H1 (cell line): Measurements from ENCODE around the gene ALDH1B1. TPM values are rescaled to one million over a fixed set of nuclear protein-coding genes. Genes with fewer than 3 reads are reported as not detected.

Experiments
- CTCF ChIA-PET: fragments of 300-600 bp; sonication (Branson Sonifier 250); formaldehyde crosslinking; loops from one replicate; lab custom pipeline; 2021; ENCODE audit not compliant: partially characterized antibody; lab: Charles Lee
- POLR2A ChIA-PET: fragments of 300-600 bp; sonication (Branson Sonifier 250); formaldehyde crosslinking; loops from one replicate; lab custom pipeline; 2021; ENCODE audit warnings: inconsistent platforms; ENCODE audit not compliant: partially characterized antibody; lab: Charles Lee
- DNase-seq, 2 experiments: peaks; one replicate each; pipeline versions ENCODE4 v3.0.0 to v3.0.0-alpha.2; 2010 to 2022; ENCODE audit warnings: low spot score in 2 of 2, low read depth in 1 of 2, mixed read lengths in 1 of 2
- FAIRE-seq: peaks from 2 replicates; lab custom pipeline; 2011; peaks lifted over from hg19 to GRCh38; lab: Jason Lieb, UNC
- H2AFZ ChIP-seq: 2 replicates; pipeline ENCODE4 v1.8.1; 2012; ENCODE audit warnings: low read length, inconsistent platforms
- H2AK5ac ChIP-seq: 2 replicates; pipeline ENCODE4 v1.6.1; 2013; ENCODE audit warnings: low read depth, low read length
- H2BK120ac ChIP-seq: replicated peaks from 2 replicates; pipeline ENCODE3; 2013; ENCODE audit warnings: low read depth, low read length, inconsistent platforms
- H2BK12ac ChIP-seq: 2 replicates; pipeline ENCODE4 v1.6.1; 2013; ENCODE audit warnings: low read depth, low read length
- H2BK15ac ChIP-seq: 2 replicates; pipeline ENCODE4 v1.6.1; 2013; ENCODE audit warnings: low read length
- H2BK20ac ChIP-seq: 2 replicates; pipeline ENCODE4 v1.6.1; 2013; ENCODE audit warnings: low read length
- H2BK5ac ChIP-seq: 2 replicates; pipeline ENCODE4 v1.6.1; 2013; ENCODE audit warnings: low read depth, low read length
- H3K14ac ChIP-seq: 2 replicates; pipeline ENCODE4 v1.6.1; 2013; ENCODE audit warnings: inconsistent platforms; ENCODE audit not compliant: insufficient read length
- H3K18ac ChIP-seq: 2 replicates; pipeline ENCODE4 v1.6.1; 2013; ENCODE audit warnings: low read length; ENCODE audit errors: extremely low read depth
- H3K23ac ChIP-seq: 2 replicates; pipeline ENCODE4 v1.6.1; 2013; ENCODE audit warnings: inconsistent platforms; ENCODE audit not compliant: insufficient read length
- H3K23me2 ChIP-seq: 2 replicates; pipeline ENCODE4 v1.6.1; 2013; ENCODE audit warnings: low read depth, low read length
- H3K27ac ChIP-seq: 2 replicates; pipeline ENCODE4 v1.6.1; 2011; ENCODE audit warnings: low read depth, low read length, inconsistent platforms
- H3K27me3 ChIP-seq, 4 experiments: replicated peaks in 1 of 4; 1 replicate in 1 of 4; 2 replicates in 3 of 4; pipeline versions ENCODE4 v1.6.1 to v1.8.1; 2011 to 2013; ENCODE audit warnings: low read length in 3 of 4, mild to moderate bottlenecking in 3 of 4, inconsistent platforms in 2 of 4, mixed read lengths in 2 of 4, moderate library complexity in 1 of 4; ENCODE audit not compliant: control insufficient read depth in 3 of 4, insufficient read depth in 3 of 4; ENCODE audit errors: extremely low read depth in 1 of 4
- H3K36me3 ChIP-seq, 4 experiments: 2 replicates each; pipeline versions ENCODE4 v1.6.1 to v1.8.1; 2011 to 2013; ENCODE audit warnings: mild to moderate bottlenecking in 4 of 4, low read length in 3 of 4, moderate library complexity in 2 of 4, control low read depth in 1 of 4, inconsistent platforms in 1 of 4; ENCODE audit not compliant: insufficient read depth in 4 of 4, control insufficient read depth in 2 of 4
- H3K4ac ChIP-seq: replicated peaks from 2 replicates; pipeline ENCODE3; 2013; ENCODE audit warnings: low read length, low read depth, mixed read lengths, inconsistent platforms; ENCODE audit not compliant: insufficient read length
- H3K4me1 ChIP-seq, 4 experiments: replicated peaks in 1 of 4; 1 replicate in 1 of 4; 2 replicates in 3 of 4; pipeline versions ENCODE4 v1.6.1 to v1.8.1; 2011 to 2013; ENCODE audit warnings: low read length in 3 of 4, inconsistent platforms in 2 of 4, mixed read lengths in 1 of 4; ENCODE audit not compliant: insufficient read depth in 4 of 4, control insufficient read depth in 3 of 4
- H3K4me2 ChIP-seq, 2 experiments: 2 replicates each; pipeline versions ENCODE4 v1.6.1 to v1.8.1; 2011 to 2013; ENCODE audit warnings: low read depth in 2 of 2, low read length in 2 of 2, control low read depth in 1 of 2, inconsistent platforms in 1 of 2, mild to moderate bottlenecking in 1 of 2; ENCODE audit not compliant: insufficient read depth in 1 of 2
- H3K4me3 ChIP-seq, 4 experiments: fragments of 200-600, 300-600 bp in 1 of 4; sonication (generic), shearing (Covaris generic), sonication (Bioruptor Twin) in 1 of 4; 2 replicates each; pipeline versions ENCODE4 v1.5.1 to v1.8.1; 2011 to 2016; ENCODE audit warnings: low read length in 4 of 4, low read depth in 3 of 4, control low read depth in 2 of 4, inconsistent platforms in 2 of 4, mild to moderate bottlenecking in 2 of 4, mixed read lengths in 1 of 4, moderate library complexity in 1 of 4; ENCODE audit not compliant: insufficient read depth in 2 of 4; ENCODE audit errors: extremely low read depth in 1 of 4
- H3K56ac ChIP-seq: replicated peaks from 2 replicates; pipeline ENCODE3; 2013; ENCODE audit warnings: low read depth, mild to moderate bottlenecking, mixed read lengths, low read length, inconsistent platforms; ENCODE audit not compliant: insufficient read length
- H3K79me1 ChIP-seq: 2 replicates; pipeline ENCODE4 v1.6.1; 2013; ENCODE audit warnings: low read depth, low read length, control low read depth
- H3K79me2 ChIP-seq, 2 experiments: 2 replicates each; pipeline versions ENCODE4 v1.6.1 to v1.8.1; 2012 to 2013; ENCODE audit warnings: low read length in 2 of 2, mild to moderate bottlenecking in 2 of 2, inconsistent platforms in 1 of 2; ENCODE audit not compliant: insufficient read depth in 2 of 2, control insufficient read depth in 1 of 2
- H3K9ac ChIP-seq, 4 experiments: replicated peaks in 1 of 4; 1 replicate in 1 of 4; 2 replicates in 3 of 4; pipeline versions ENCODE4 v1.6.1 to v1.8.1; 2011 to 2013; ENCODE audit warnings: low read depth in 3 of 4, low read length in 3 of 4, control low read depth in 2 of 4, mild to moderate bottlenecking in 2 of 4, moderate library complexity in 2 of 4, inconsistent platforms in 1 of 4; ENCODE audit errors: extremely low read depth in 1 of 4
- H3K9me3 ChIP-seq, 2 experiments: 2 replicates each; pipeline versions ENCODE4 v1.6.1 to v1.8.1; 2012 to 2013; ENCODE audit warnings: mild to moderate bottlenecking in 2 of 2, moderate library complexity in 2 of 2, control low read depth in 1 of 2, inconsistent platforms in 1 of 2, low read depth in 1 of 2, low read length in 1 of 2, mixed read lengths in 1 of 2; ENCODE audit not compliant: insufficient read depth in 2 of 2
- H4K20me1 ChIP-seq, 2 experiments: replicated peaks in 1 of 2; 2 replicates each; pipeline versions ENCODE3 to v1.8.1; 2011 to 2013; ENCODE audit warnings: inconsistent platforms in 2 of 2, low read length in 2 of 2, mild to moderate bottlenecking in 1 of 2; ENCODE audit not compliant: insufficient read depth in 2 of 2, control insufficient read depth in 1 of 2
- H4K5ac ChIP-seq: 2 replicates; pipeline ENCODE4 v1.6.1; 2013; ENCODE audit warnings: low read length, low read depth, mixed read lengths, inconsistent platforms; ENCODE audit not compliant: insufficient read length
- H4K8ac ChIP-seq: 2 replicates; pipeline ENCODE4 v1.8.0; 2013; ENCODE audit warnings: mild to moderate bottlenecking, moderate library complexity, low read length, inconsistent platforms; ENCODE audit not compliant: insufficient read depth; ENCODE audit errors: extremely low read depth
- H4K91ac ChIP-seq: replicated peaks from 2 replicates; pipeline ENCODE3; 2013; ENCODE audit warnings: low read length, mixed read lengths, inconsistent platforms; ENCODE audit not compliant: insufficient read length
- ASH2L ChIP-seq: fragments of 200-600, 300-600 bp; sonication (generic); IDR thresholded peaks from one replicate; pipeline ENCODE4 v1.7.1; 2017; ENCODE audit warnings: low read length
- ATF2 ChIP-seq: IDR thresholded peaks from 2 replicates; pipeline ENCODE4 v1.6.1; 2012; ENCODE audit warnings: low read length, inconsistent platforms
- CBX5 ChIP-seq: fragments of 300-800, 300-1000 bp; sonication (generic); IDR thresholded peaks from 2 replicates; pipeline ENCODE4 v1.7.1; 2016; ENCODE audit warnings: antibody characterized with exemption, low read length, low read depth
- MAFK ChIP-seq: IDR thresholded peaks from 2 replicates; pipeline ENCODE4 v1.6.1; 2012; ENCODE audit warnings: low read depth, mild to moderate bottlenecking, improper control_type of control experiment, low read length
- POLR2A ChIP-seq, 2 experiments: IDR thresholded peaks; 1 replicate in 1 of 2; 2 replicates in 1 of 2; pipeline ENCODE4 v1.6.1; 2011; ENCODE audit warnings: low read depth in 2 of 2, low read length in 2 of 2, mild to moderate bottlenecking in 2 of 2; ENCODE audit errors: control extremely low read depth in 1 of 2
- TAF1 ChIP-seq: IDR thresholded peaks from 2 replicates; pipeline ENCODE4 v1.6.1; 2011; ENCODE audit warnings: mild to moderate bottlenecking, low read depth, low read length
- TCF12 ChIP-seq: IDR thresholded peaks from 2 replicates; pipeline ENCODE4 v1.6.1; 2011; ENCODE audit warnings: low read depth, mild to moderate bottlenecking, low read length
- WGBS, 2 experiments: shearing (Covaris generic) in 1 of 2; methylation state at CpG; one replicate each; pipeline versions ENCODE4 v1.1.6 to v1.1.7; 2013 to 2015; ENCODE audit warnings: low lambda C conversion rate in 2 of 2, mixed read lengths in 2 of 2, inconsistent platforms in 1 of 2, low coverage in 1 of 2, missing lambda C conversion rate in 1 of 2; ENCODE audit not compliant: insufficient replicate concordance in 2 of 2, insufficient coverage in 1 of 2, insufficient read length in 1 of 2; ENCODE audit errors: extremely low coverage in 1 of 2, missing lambda C conversion rate in 1 of 2; 5-methylcytosine and 5-hydroxymethylcytosine counted together
- polyA plus RNA-seq, 7 experiments: library from polyadenylated mRNA; depleted of rRNA in 3 of 7; stranded (reverse) in 5 of 7; unstranded in 2 of 7; fragments of >200 nt in 5 of 7; fragments of 200-250 nt in 2 of 7; gene quantifications; 1 replicate in 5 of 7; 2 replicates in 1 of 7; 4 replicates in 1 of 7; pipeline versions ENCODE4 v1.2.1 to v1.2.3, GENCODE V29; 2011 to 2013; ENCODE audit warnings: missing spikeins in 2 of 7, mixed read lengths in 2 of 7
- total RNA-seq: library from RNA; stranded (reverse); fragmentation: NEBNext Ultra II Directional; extraction: Animal tissue kit (Norgen Biotek cat#: 25700); gene quantifications from 2 replicates; pipeline ENCODE4 v1.2.1, GENCODE V29; 2021

The ALDH1B1 gene
- total and polyA plus RNA-seq, 2 of the 8 experiments (the other 6 are each of a cell fraction or from before 2014, with no cell fraction given): 41.6 to 78.7 TPM

DNA sequence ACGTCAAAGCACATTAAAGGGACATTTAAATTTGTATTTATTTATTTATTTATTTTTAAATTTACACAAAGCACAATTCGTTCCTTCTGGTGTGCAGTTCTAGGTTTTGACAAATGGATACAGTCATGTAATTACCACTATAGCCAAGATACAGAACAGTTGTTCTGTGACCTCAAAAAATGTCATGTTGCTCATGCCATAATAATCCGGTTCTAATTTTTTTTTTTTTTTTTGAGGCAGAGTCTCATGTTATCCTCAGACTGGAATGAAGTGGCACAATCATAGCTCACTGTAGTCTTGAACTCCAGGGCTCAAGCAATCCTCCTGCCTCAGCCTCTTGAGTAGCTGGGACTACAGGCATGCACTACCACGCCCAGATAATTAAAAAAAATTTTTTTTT is 24.0 kb downstream of the ALDH1B1 start:
- no peaks in the 10 kb centered on the region for H3K79me2 ChIP-seq
- WGBS, 2 experiments: 81% methylated on average over 4 of the region's 4 CpGs; no CpG with 5 or more reads in 1 of the 2 experiments
- H2AFZ ChIP-seq: no peak overlapping the region
- H4K5ac ChIP-seq: no peak overlapping the region
- H3K18ac ChIP-seq: no peak overlapping the region
- peaks cover 0 to under 1% (median 0%) of the 10 kb centered on the region in 4 experiments; a peak in 1 of 8 replicates for H3K36me3 ChIP-seq
- ChIA-PET CTCF (interaction anchor here (0.7 to 5.5 kb wide), 32 partner anchors 8 to 480 kb away, joined by 3 to 47 read pairs (median 4); partner anchors contain the start of gene ALDH1B1), POLR2A (no interaction called here)
- no peak overlapping the region for H4K91ac ChIP-seq
- peaks cover 3 to 22% (median 9%) of the 10 kb centered on the region in 4 experiments for H3K4me1 ChIP-seq
- no peak overlapping the region for H3K27ac ChIP-seq
- H2BK15ac ChIP-seq: no peak overlapping the region
- no peak overlapping the region for H3K14ac ChIP-seq
- no peak overlapping the region for H4K8ac ChIP-seq
- H2BK12ac ChIP-seq: no peak overlapping the region
- H3K56ac ChIP-seq: no peak overlapping the region
- H3K9me3 ChIP-seq: no peaks in the 10 kb centered on the region
- no peak overlapping the region for H3K4me2 ChIP-seq
- no peak overlapping the region for H2BK20ac ChIP-seq
- no peak for FAIRE-seq
- H3K4ac ChIP-seq: no peak overlapping the region
- no peak overlapping the region for H2BK120ac ChIP-seq
- TF ChIP-seq POLR2A (IDR thresholded peaks at IDR 0.05; ENCODE audit: control extremely low read depth in 1 of 2, low read depth in 2 of 2, low read length in 2 of 2): no peak
- no peak for TF ChIP-seq TCF12
- no peak for TF ChIP-seq MAFK
- TF ChIP-seq CBX5: no peak
- TF ChIP-seq TAF1: no peak
- no peak for TF ChIP-seq ATF2
- TF ChIP-seq ASH2L: no peak
- H2BK5ac ChIP-seq: no peak overlapping the region
- no peak overlapping the region for H3K23ac ChIP-seq
- peaks cover 0 to 2% of the 10 kb centered on the region in 2 experiments for H4K20me1 ChIP-seq
- no peaks in the 10 kb centered on the region; the same call in 1 of the 2 replicates for H3K23me2 ChIP-seq
- H3K27me3 ChIP-seq: no peaks in the 10 kb centered on the region
- H2AK5ac ChIP-seq: no peak overlapping the region
- H3K9ac ChIP-seq: no peak overlapping the region
- no peaks in the 10 kb centered on the region for H3K79me1 ChIP-seq
- H3K4me3 ChIP-seq: no peak overlapping the region
- DNase-seq: no peak
